CD8-positive, alpha-beta memory T cell (primary cell): Measurements from ENCODE around the gene SKAP2. TPM values are rescaled to one million over a fixed set of nuclear protein-coding genes. Genes with fewer than 3 reads are reported as not detected.

ENCODE experiments used
- CTCF ChIA-PET: fragments of 350-600 bp; sonication (Branson Sonifier 250); formaldehyde crosslinking; loops from one replicate; lab custom pipeline; 2021; ENCODE audit warnings: antibody characterized with exemption; lab: Charles Lee
- POLR2A ChIA-PET: fragments of 350-600 bp; sonication (Branson Sonifier 250); formaldehyde crosslinking; loops from one replicate; lab custom pipeline; 2021; ENCODE audit warnings: antibody characterized with exemption; lab: Charles Lee
- DNase-seq, 5 donors: peaks; one replicate each; pipeline versions ENCODE4 v3.0.0 to v3.0.0-alpha.2; 2020 to 2022; ENCODE audit warnings: mixed read lengths in 1 of 5
- H3K27ac ChIP-seq: one replicate; pipeline ENCODE4 v1.7.0; 2013; ENCODE audit warnings: low read depth, mild to moderate bottlenecking, low read length, moderate library complexity
- H3K27me3 ChIP-seq: 2 replicates; pipeline ENCODE4 v1.7.0; 2013; ENCODE audit warnings: low read length, mild to moderate bottlenecking; ENCODE audit not compliant: insufficient read depth, poor library complexity, severe bottlenecking
- H3K36me3 ChIP-seq: 2 replicates; pipeline ENCODE4 v1.7.0; 2013; ENCODE audit warnings: mild to moderate bottlenecking, low read length, moderate library complexity; ENCODE audit not compliant: insufficient read depth
- H3K4me1 ChIP-seq: 2 replicates; pipeline ENCODE4 v1.7.0; 2013; ENCODE audit warnings: mild to moderate bottlenecking, low read length, moderate library complexity; ENCODE audit not compliant: insufficient read depth
- H3K4me3 ChIP-seq: 2 replicates; pipeline ENCODE4 v1.7.0; 2013; ENCODE audit warnings: mild to moderate bottlenecking, low read length
- H3K9me3 ChIP-seq: 2 replicates; pipeline ENCODE4 v1.7.0; 2013; ENCODE audit warnings: mild to moderate bottlenecking, low read length
- H3K27ac Mint-ChIP-seq, 8 donors: one replicate each; pipeline ENCODE4 v1.8.0; 2020 to 2021; ENCODE audit warnings: mixed read lengths in 8 of 8, mild to moderate bottlenecking in 6 of 8, inconsistent platforms in 3 of 8, moderate library complexity in 3 of 8
- H3K27me3 Mint-ChIP-seq, 2 donors: one replicate each; pipeline ENCODE4 v1.8.0; 2020 to 2021; ENCODE audit warnings: mixed read lengths in 2 of 2, mild to moderate bottlenecking in 1 of 2, moderate library complexity in 1 of 2
- H3K36me3 Mint-ChIP-seq, 3 donors: one replicate each; pipeline ENCODE4 v1.8.0; 2020 to 2021; ENCODE audit warnings: mixed read lengths in 3 of 3, inconsistent platforms in 1 of 3, mild to moderate bottlenecking in 1 of 3
- H3K4me1 Mint-ChIP-seq, 3 donors: one replicate each; pipeline ENCODE4 v1.8.0; 2020 to 2021; ENCODE audit warnings: mixed read lengths in 3 of 3, inconsistent platforms in 1 of 3, mild to moderate bottlenecking in 1 of 3
- H3K4me3 Mint-ChIP-seq, 7 donors: one replicate each; pipeline ENCODE4 v1.8.0; 2020 to 2021; ENCODE audit warnings: mixed read lengths in 7 of 7, mild to moderate bottlenecking in 6 of 7, moderate library complexity in 4 of 7, inconsistent platforms in 2 of 7
- H3K9me3 Mint-ChIP-seq, 5 donors: one replicate each; pipeline ENCODE4 v1.8.0; 2020 to 2022; ENCODE audit warnings: mixed read lengths in 5 of 5, mild to moderate bottlenecking in 3 of 5, moderate library complexity in 2 of 5, inconsistent platforms in 1 of 5
- polyA plus RNA-seq: library from polyadenylated mRNA; unstranded; fragments of 300-500 nt; fragmentation: Illumina TruSeq; gene quantifications from one replicate; pipeline ENCODE4 v1.2.3, GENCODE V29; 2021
- total RNA-seq, 2 experiments: library from RNA; stranded (reverse); gene quantifications; one replicate each; pipeline ENCODE4 v1.2.3, GENCODE V29; 2021

The SKAP2 gene
- total and polyA plus RNA-seq, 3 experiments from 2014 or later = 11.4 to 55.2 (median 13.2) TPM

GRCh38 chr7:26714006-26714405 is 150.4 kb downstream of the SKAP2 start:
- Mint-ChIP-seq H3K36me3 (no peaks in the 10 kb centered on the region), H3K27me3 (peaks cover 0 to 5% of the 10 kb centered on the region in 2 donors), H3K27ac (no peak overlapping the region), H3K4me1 (no peaks in the 10 kb centered on the region), H3K9me3 (no peaks in the 10 kb centered on the region), H3K4me3 (no peak overlapping the region)
- DNase-seq = no peak
- Histone ChIP-seq H3K9me3 (no peaks in the 10 kb centered on the region), H3K36me3 (no peaks in the 10 kb centered on the region), H3K27ac (no peak overlapping the region), H3K27me3 (no peaks in the 10 kb centered on the region), H3K4me3 (no peak overlapping the region), H3K4me1 (no peaks in the 10 kb centered on the region)
- ChIA-PET POLR2A (no interaction called here), CTCF (no interaction called here)

GRCh38 chr7:26709210-26709990 is 155.0 kb downstream of the SKAP2 start:
- H3K36me3 Mint-ChIP-seq = peaks cover 0 to 1% (median 0%) of the 10 kb centered on the region in 3 donors
- Histone ChIP-seq H3K27me3 (no peaks in the 10 kb centered on the region), H3K4me1 (no peaks in the 10 kb centered on the region), H3K9me3 (no peaks in the 10 kb centered on the region), H3K27ac (no peak overlapping the region), H3K36me3 (no peaks in the 10 kb centered on the region), H3K4me3 (no peak overlapping the region)
- H3K4me3 Mint-ChIP-seq = no peak overlapping the region
- no peaks in the 10 kb centered on the region for H3K27me3 Mint-ChIP-seq
- no peaks in the 10 kb centered on the region for H3K4me1 Mint-ChIP-seq
- CTCF ChIA-PET = no interaction called here
- POLR2A ChIA-PET = no interaction called here
- DNase-seq = no peak
- H3K27ac Mint-ChIP-seq = no peak overlapping the region
- H3K9me3 Mint-ChIP-seq = no peaks in the 10 kb centered on the region

DNA sequence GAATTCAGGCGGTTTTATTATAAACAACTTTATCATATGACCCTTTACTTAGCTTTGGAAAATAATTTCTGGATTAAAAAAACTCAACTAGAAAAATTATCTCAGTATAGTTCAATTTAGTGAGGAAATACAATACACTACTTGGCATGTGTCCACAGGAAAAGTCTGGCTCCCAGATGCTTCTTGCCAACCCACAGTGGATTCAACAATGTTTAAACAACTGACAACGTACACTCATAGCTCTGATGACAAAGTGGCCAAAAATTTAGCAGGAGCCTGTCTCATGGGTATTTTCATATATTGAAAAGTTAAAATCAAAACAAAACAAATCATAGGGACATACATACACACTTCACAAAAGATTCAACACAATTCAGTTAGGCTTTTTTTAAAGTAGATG is 158.8 kb downstream of the SKAP2 start:
- Mint-ChIP-seq H3K4me3 (no peak overlapping the region), H3K4me1 (no peaks in the 10 kb centered on the region), H3K36me3 (peaks cover 0 to 3% (median 0%) of the 10 kb centered on the region in 3 donors), H3K27me3 (no peaks in the 10 kb centered on the region), H3K9me3 (no peaks in the 10 kb centered on the region), H3K27ac (no peak overlapping the region)
- Histone ChIP-seq H3K4me3 (no peak overlapping the region), H3K27ac (no peak overlapping the region), H3K27me3 (no peaks in the 10 kb centered on the region), H3K9me3 (no peaks in the 10 kb centered on the region), H3K4me1 (no peaks in the 10 kb centered on the region), H3K36me3 (no peaks in the 10 kb centered on the region)
- POLR2A ChIA-PET = no interaction called here
- CTCF ChIA-PET = no interaction called here
- DNase-seq = no peak

DNA sequence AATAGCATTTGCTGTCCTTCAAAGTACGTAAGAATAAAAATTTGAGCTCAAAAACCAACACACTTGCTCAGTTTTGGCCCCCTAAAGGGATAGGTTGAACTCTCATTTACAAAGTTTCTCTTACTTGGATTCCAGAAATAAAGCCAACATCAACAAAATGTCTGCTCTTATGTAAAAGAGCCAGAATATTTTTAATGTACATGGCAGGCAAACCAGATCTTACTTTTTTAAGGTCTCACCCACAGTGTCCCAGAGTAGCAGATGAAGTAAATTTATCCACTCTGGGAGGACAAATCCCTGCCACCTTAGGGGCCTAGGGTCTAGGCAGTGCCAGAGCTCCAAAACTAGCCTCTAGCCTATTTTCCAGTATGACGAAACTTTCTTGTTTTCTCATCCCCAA is 159.6 kb downstream of the SKAP2 start:
- H3K27me3 ChIP-seq = no peaks in the 10 kb centered on the region
- CTCF ChIA-PET = interaction anchor here (0.9 kb wide), 1 partner anchor 144 kb away, joined by 3 read pairs; no protein-coding TSS in a partner anchor
- Mint-ChIP-seq H3K27me3 (no peaks in the 10 kb centered on the region), H3K36me3 (peaks cover 0 to 3% (median 0%) of the 10 kb centered on the region in 3 donors), H3K4me3 (no peak overlapping the region), H3K27ac (no peak overlapping the region), H3K4me1 (no peaks in the 10 kb centered on the region), H3K9me3 (no peaks in the 10 kb centered on the region)
- H3K36me3 ChIP-seq = no peaks in the 10 kb centered on the region
- DNase-seq = no peak
- H3K9me3 ChIP-seq = no peaks in the 10 kb centered on the region
- no peak overlapping the region for H3K27ac ChIP-seq
- no peaks in the 10 kb centered on the region for H3K4me1 ChIP-seq
- H3K4me3 ChIP-seq = no peak overlapping the region
- POLR2A ChIA-PET = no interaction called here

GRCh38 chr7:26704036-26704435 is 160.4 kb downstream of the SKAP2 start:
- no peak overlapping the region for H3K4me3 Mint-ChIP-seq
- no peak for DNase-seq
- no peaks in the 10 kb centered on the region for H3K9me3 Mint-ChIP-seq
- Histone ChIP-seq H3K4me1 (no peaks in the 10 kb centered on the region), H3K36me3 (no peaks in the 10 kb centered on the region), H3K27ac (no peak overlapping the region), H3K9me3 (no peaks in the 10 kb centered on the region), H3K4me3 (no peak overlapping the region), H3K27me3 (no peaks in the 10 kb centered on the region)
- H3K4me1 Mint-ChIP-seq = no peaks in the 10 kb centered on the region
- H3K27ac Mint-ChIP-seq = no peak overlapping the region
- CTCF ChIA-PET = interaction anchor here (0.9 kb wide), 1 partner anchor 144 kb away, joined by 3 read pairs; no protein-coding TSS in a partner anchor
- no peaks in the 10 kb centered on the region for H3K27me3 Mint-ChIP-seq
- POLR2A ChIA-PET = no interaction called here
- peaks cover 0 to 3% (median 0%) of the 10 kb centered on the region in 3 donors for H3K36me3 Mint-ChIP-seq

DNA sequence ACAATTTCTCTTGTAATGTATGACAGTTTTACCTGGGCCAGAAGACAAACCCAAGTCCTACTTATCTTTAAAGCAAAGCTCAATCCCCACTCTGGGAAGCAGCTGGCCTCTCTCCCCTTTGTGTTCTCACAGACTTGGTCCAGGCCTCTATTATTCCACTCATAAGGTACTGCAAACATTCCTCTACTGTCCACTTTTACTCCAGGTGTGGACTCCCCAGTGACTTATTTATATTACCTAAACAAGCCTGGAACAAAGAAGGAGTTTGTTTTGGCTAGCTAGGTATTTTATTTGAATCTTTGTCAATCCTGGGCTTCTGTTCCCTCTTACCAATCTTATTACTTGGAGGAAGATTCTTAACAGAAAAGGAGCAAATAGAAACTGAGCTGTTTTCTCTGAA is 163.5 kb downstream of the SKAP2 start:
- Histone ChIP-seq H3K4me3 (no peak overlapping the region), H3K27ac (no peak overlapping the region), H3K4me1 (no peaks in the 10 kb centered on the region), H3K27me3 (no peaks in the 10 kb centered on the region), H3K9me3 (no peaks in the 10 kb centered on the region), H3K36me3 (no peaks in the 10 kb centered on the region)
- Mint-ChIP-seq H3K36me3 (peaks cover 0 to 3% (median 0%) of the 10 kb centered on the region in 3 donors), H3K27me3 (no peaks in the 10 kb centered on the region), H3K4me1 (no peaks in the 10 kb centered on the region), H3K27ac (no peak overlapping the region), H3K9me3 (no peaks in the 10 kb centered on the region), H3K4me3 (no peak overlapping the region)
- ChIA-PET POLR2A (no interaction called here), CTCF (interaction anchor here (0.7 kb wide), 1 partner anchor 20 kb away, joined by 3 read pairs; no protein-coding TSS in a partner anchor)
- DNase-seq = no peak

- no peaks in the 10 kb centered on the region for H3K9me3 Mint-ChIP-seq
- no peak overlapping the region for H3K4me3 Mint-ChIP-seq
- no peak overlapping the region for H3K4me3 ChIP-seq
- ChIA-PET CTCF (no interaction called here), POLR2A (no interaction called here)
- peaks cover 0 to 3% (median 0%) of the 10 kb centered on the region in 3 donors for H3K36me3 Mint-ChIP-seq
- H3K4me1 Mint-ChIP-seq = no peaks in the 10 kb centered on the region
- no peaks in the 10 kb centered on the region for H3K36me3 ChIP-seq
- H3K27me3 ChIP-seq = no peaks in the 10 kb centered on the region
- DNase-seq = no peak
- H3K4me1 ChIP-seq = no peaks in the 10 kb centered on the region
- no peak overlapping the region for H3K27ac ChIP-seq
- no peaks in the 10 kb centered on the region for H3K27me3 Mint-ChIP-seq
- no peak overlapping the region for H3K27ac Mint-ChIP-seq
- no peaks in the 10 kb centered on the region for H3K9me3 ChIP-seq
Observed at GRCh38 chr7:26700386-26700785, 164.0 kb downstream of the SKAP2 start.

- no peaks in the 10 kb centered on the region for H3K9me3 ChIP-seq
- H3K27ac Mint-ChIP-seq = no peak overlapping the region
- H3K4me1 Mint-ChIP-seq = no peaks in the 10 kb centered on the region
- ChIA-PET POLR2A (no interaction called here), CTCF (no interaction called here)
- H3K27me3 ChIP-seq = no peaks in the 10 kb centered on the region
- no peaks in the 10 kb centered on the region for H3K36me3 ChIP-seq
- H3K4me1 ChIP-seq = no peaks in the 10 kb centered on the region
- DNase-seq = no peak
- H3K27me3 Mint-ChIP-seq = no peaks in the 10 kb centered on the region
- no peak overlapping the region for H3K4me3 Mint-ChIP-seq
- H3K27ac ChIP-seq = no peak overlapping the region
- no peaks in the 10 kb centered on the region for H3K9me3 Mint-ChIP-seq
- H3K36me3 Mint-ChIP-seq = peaks cover 0 to 3% (median 0%) of the 10 kb centered on the region in 3 donors
- H3K4me3 ChIP-seq = no peak overlapping the region
Observed at GRCh38 chr7:26699766-26700165, 164.6 kb downstream of the SKAP2 start.
